Vagina (tissue), 2 donors: ENCODE data around the gene PMEPA1. TPM values are rescaled to one million over a fixed set of nuclear protein-coding genes. Genes with fewer than 3 reads are reported as not detected.

Source experiments
- DNase-seq, 2 donors: peaks; one replicate each; pipeline ENCODE4 v3.0.0-alpha.2; 2017; ENCODE audit errors: extremely low spot score in 2 of 2
- H3K27ac ChIP-seq: fragments of 200-600 bp; sonication (generic); one replicate; pipeline ENCODE4 v1.5.1; 2019
- H3K27me3 ChIP-seq: fragments of 200-600 bp; sonication (generic); one replicate; pipeline ENCODE4 v1.5.1; 2019
- H3K36me3 ChIP-seq, 2 donors: fragments of 200-600 bp; sonication (generic); one replicate each; pipeline ENCODE4 v1.5.1; 2017 to 2019
- H3K4me1 ChIP-seq: fragments of 200-600 bp; sonication (generic); one replicate; pipeline ENCODE4 v1.5.1; 2019
- H3K4me3 ChIP-seq, 2 donors: fragments of 200-600 bp; sonication (generic); 1 replicate in 1 of 2; 2 replicates in 1 of 2; pipeline ENCODE4 v1.5.1; 2016 to 2019
- H3K9me3 ChIP-seq: fragments of 200-600 bp; sonication (generic); one replicate; pipeline ENCODE4 v1.5.1; 2019
- POLR2A ChIP-seq, 2 donors: fragments of 450-650 bp; IDR thresholded peaks; one replicate each; pipeline ENCODE4 v1.6.1; 2017; ENCODE audit warnings: antibody characterized with exemption in 2 of 2, mild to moderate bottlenecking in 2 of 2, moderate library complexity in 2 of 2
- POLR2AphosphoS5 ChIP-seq, 2 donors: sonication (generic); formaldehyde crosslinking; IDR thresholded peaks; one replicate each; pipeline ENCODE4 v1.9.0; 2017; ENCODE audit warnings: antibody characterized with exemption in 2 of 2, mild to moderate bottlenecking in 2 of 2, low read depth in 1 of 2; ENCODE audit not compliant: insufficient read depth in 1 of 2
- intact Hi-C: fragments of 100-400 bp; cut with DNase I; formaldehyde crosslinking; loops from one replicate; pipeline ENCODE4 v1.15.1; 2023
- total RNA-seq: library from RNA; depleted of rRNA; stranded (reverse); fragments of >200 nt; gene quantifications from one replicate; pipeline ENCODE4 v1.2.3, GENCODE V29; 2016
- TF ChIP-seq, protein P1 (sequence below), 3 experiments: fragments of 450-650 bp in 2 of 3; fragments of 200-600 bp in 1 of 3; sonication (generic) in 1 of 3; IDR thresholded peaks; one replicate each; pipeline ENCODE4 v1.5.1; 2017 to 2019; ENCODE audit warnings: antibody characterized with exemption in 3 of 3, mild to moderate bottlenecking in 2 of 3, moderate library complexity in 2 of 3

Gene PMEPA1
- total RNA-seq, 1 donor from 2014 or later = 11.3 TPM

DNA sequence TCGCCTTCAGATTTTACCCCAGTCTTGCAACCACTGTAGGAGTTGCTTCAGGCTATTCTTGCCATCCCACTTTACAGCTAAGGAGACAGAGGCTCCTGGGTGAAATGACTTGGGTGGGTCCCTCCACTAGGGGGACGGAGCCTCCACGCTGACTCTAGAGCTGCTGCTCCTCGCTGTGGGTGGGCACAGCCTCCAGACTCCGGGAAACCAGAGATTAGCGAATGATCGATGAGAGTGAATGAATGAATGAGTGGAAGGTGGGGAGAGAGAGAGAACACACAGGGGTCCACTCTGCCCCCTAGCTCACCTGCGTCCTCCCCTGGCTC is 100.0 kb downstream of the PMEPA1 start:
- intact Hi-C loops = no loop called here
- DNase-seq = no peak
- H3K27ac ChIP-seq = no peak overlapping the region
- no peaks in the 10 kb centered on the region for H3K4me1 ChIP-seq
- no peaks in the 10 kb centered on the region for H3K9me3 ChIP-seq
- no peaks in the 10 kb centered on the region for H3K36me3 ChIP-seq
- H3K4me3 ChIP-seq = no peak overlapping the region
- TF ChIP-seq, protein P1, sequence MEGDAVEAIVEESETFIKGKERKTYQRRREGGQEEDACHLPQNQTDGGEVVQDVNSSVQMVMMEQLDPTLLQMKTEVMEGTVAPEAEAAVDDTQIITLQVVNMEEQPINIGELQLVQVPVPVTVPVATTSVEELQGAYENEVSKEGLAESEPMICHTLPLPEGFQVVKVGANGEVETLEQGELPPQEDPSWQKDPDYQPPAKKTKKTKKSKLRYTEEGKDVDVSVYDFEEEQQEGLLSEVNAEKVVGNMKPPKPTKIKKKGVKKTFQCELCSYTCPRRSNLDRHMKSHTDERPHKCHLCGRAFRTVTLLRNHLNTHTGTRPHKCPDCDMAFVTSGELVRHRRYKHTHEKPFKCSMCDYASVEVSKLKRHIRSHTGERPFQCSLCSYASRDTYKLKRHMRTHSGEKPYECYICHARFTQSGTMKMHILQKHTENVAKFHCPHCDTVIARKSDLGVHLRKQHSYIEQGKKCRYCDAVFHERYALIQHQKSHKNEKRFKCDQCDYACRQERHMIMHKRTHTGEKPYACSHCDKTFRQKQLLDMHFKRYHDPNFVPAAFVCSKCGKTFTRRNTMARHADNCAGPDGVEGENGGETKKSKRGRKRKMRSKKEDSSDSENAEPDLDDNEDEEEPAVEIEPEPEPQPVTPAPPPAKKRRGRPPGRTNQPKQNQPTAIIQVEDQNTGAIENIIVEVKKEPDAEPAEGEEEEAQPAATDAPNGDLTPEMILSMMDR (IDR thresholded peaks at IDR 0.05) = no peak
- TF ChIP-seq POLR2AphosphoS5 (IDR thresholded peaks at IDR 0.05; ENCODE audit: insufficient read depth in 1 of 2, low read depth in 1 of 2) (no peak), POLR2A (IDR thresholded peaks at IDR 0.05) (no peak)
- no peaks in the 10 kb centered on the region for H3K27me3 ChIP-seq

DNA sequence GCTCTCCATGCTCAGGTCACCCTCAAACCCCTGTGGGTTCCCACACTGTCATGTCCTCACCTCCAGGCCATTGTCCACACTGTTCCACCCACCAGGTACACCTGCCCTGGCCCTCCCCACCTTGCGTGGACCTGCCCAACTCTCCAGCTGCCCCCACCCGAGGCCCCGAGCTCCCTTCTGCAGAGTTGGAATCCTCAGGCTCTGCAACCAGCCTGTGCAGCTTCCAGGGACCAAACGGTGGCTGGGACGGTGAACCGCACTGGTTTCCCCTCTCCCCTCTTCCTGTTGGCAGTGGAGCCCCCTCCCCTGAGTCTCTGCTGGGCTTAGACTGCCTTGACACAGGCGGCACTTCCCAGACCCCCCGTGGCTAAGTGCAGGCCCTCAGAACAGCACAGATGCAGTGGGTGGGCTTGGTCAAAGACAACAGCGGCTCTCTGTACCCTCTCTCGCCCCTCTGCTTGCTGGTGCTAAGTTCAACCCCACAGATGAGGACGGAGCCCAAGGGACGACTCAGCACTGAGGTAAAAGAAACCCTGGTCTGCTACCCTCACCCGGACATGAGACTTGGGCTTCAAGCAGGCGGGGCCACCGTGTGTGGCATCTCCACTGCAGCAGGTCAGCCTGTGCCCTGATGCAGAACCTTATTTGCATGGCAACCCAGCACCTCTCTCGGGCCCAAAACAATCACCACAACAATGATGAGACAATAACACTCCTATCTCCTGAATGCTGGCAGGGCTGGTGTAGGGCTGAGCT is 100.6 kb downstream of the PMEPA1 start:
- H3K4me1 ChIP-seq = no peaks in the 10 kb centered on the region
- H3K27ac ChIP-seq = no peak overlapping the region
- intact Hi-C loops = no loop called here
- H3K9me3 ChIP-seq = no peaks in the 10 kb centered on the region
- H3K36me3 ChIP-seq = no peaks in the 10 kb centered on the region
- TF ChIP-seq, protein P1 (IDR thresholded peaks at IDR 0.05) = no peak
- TF ChIP-seq POLR2AphosphoS5 (IDR thresholded peaks at IDR 0.05; ENCODE audit: insufficient read depth in 1 of 2, low read depth in 1 of 2) (no peak), POLR2A (IDR thresholded peaks at IDR 0.05) (no peak)
- no peak overlapping the region for H3K4me3 ChIP-seq
- H3K27me3 ChIP-seq = no peaks in the 10 kb centered on the region
- DNase-seq = no peak

DNA sequence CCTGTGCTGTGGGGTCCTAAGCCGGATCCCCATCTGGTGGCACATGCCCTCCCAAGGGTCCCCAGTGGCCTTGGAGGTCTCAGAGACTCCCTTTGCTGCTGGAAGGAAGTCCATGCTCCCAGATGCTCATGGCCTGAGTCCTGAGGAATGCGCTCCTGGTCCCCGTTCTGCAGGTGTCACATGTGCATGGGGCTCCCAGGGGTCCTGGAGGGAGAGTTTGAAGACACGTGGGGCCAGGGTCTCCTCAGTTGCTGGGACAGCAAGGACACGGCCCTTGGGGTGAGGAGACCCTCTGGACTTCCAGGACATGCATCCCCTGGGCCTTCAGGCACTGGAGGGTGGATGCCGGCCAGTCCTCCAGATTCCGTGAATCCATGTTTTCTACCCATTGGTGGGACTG is 101.3 kb downstream of the PMEPA1 start:
- TF ChIP-seq, protein P1 (IDR thresholded peaks at IDR 0.05) = no peak
- Histone ChIP-seq H3K36me3 (no peaks in the 10 kb centered on the region), H3K4me3 (no peak overlapping the region), H3K27ac (no peak overlapping the region), H3K9me3 (no peaks in the 10 kb centered on the region), H3K27me3 (no peaks in the 10 kb centered on the region), H3K4me1 (no peaks in the 10 kb centered on the region)
- intact Hi-C loops = no loop called here
- no peak for DNase-seq

DNA sequence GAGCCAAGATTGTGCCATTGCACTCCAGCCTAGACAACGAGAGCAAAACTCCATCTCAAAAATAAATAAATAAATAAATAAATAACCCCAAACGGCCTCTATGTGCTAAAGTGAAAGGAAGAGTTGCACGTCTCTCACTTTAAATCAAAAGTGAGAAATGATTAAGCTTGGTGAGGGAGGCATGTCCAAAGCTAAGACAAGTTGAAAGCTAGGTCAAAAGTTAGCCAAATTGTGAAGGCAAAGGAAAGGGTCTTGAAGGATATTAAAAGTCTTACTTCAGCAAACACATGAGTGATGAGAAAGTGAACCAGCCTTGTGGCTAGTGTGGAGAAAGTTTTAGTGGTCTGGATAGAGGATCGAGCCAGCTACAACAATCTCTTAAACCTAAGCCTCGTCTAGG is 103.9 kb downstream of the PMEPA1 start:
- Histone ChIP-seq H3K27ac (no peak overlapping the region), H3K4me3 (no peak overlapping the region), H3K9me3 (no peaks in the 10 kb centered on the region), H3K36me3 (no peaks in the 10 kb centered on the region), H3K27me3 (no peaks in the 10 kb centered on the region), H3K4me1 (no peaks in the 10 kb centered on the region)
- no peak for DNase-seq
- TF ChIP-seq, protein P1 (IDR thresholded peaks at IDR 0.05) = no peak
- no peak for TF ChIP-seq POLR2AphosphoS5 (IDR thresholded peaks at IDR 0.05; ENCODE audit: insufficient read depth in 1 of 2, low read depth in 1 of 2)
- intact Hi-C loops = no loop called here

DNA sequence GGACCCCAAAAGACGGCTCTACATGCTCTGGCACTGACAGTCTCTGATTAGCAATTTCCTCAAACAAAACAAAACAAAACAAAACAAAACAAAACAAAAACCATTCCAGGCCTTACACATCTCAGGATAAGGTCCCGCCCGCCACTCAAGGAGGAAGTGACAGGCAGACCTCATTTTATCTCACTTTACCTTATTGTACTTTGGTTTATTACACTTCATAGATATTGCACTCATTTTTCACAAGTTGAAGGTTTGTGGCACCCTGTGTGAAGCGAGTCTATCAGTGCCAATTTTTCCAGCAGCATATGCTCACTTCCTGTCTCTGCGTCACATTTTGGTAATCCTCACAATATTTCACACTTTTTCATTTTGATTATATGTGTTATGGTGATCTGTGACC is 104.8 kb downstream of the PMEPA1 start:
- Histone ChIP-seq H3K4me1 (peaks cover 6% of the 10 kb centered on the region), H3K36me3 (no peaks in the 10 kb centered on the region), H3K27ac (no peak overlapping the region), H3K27me3 (no peaks in the 10 kb centered on the region), H3K9me3 (no peaks in the 10 kb centered on the region), H3K4me3 (no peak overlapping the region)
- TF ChIP-seq POLR2AphosphoS5 (IDR thresholded peaks at IDR 0.05; ENCODE audit: insufficient read depth in 1 of 2, low read depth in 1 of 2) (no peak), POLR2A (IDR thresholded peaks at IDR 0.05) (no peak)
- TF ChIP-seq, protein P1 (IDR thresholded peaks at IDR 0.05) = no peak
- intact Hi-C loops = no loop called here
- no peak for DNase-seq
